GM12878 (cell line): ENCODE results near the gene ABHD14A. TPM values are rescaled to one million over a fixed set of nuclear protein-coding genes. Genes with fewer than 3 reads are reported as not detected.

Experiments used
- ATAC-seq: fragments of 200-7000 bp; cut with Tn5 transposase; 3 replicates; pipeline ENCODE4 v1.9.1; 2020; ENCODE audit warnings: mild to moderate bottlenecking, moderate library complexity
- BruUV-seq: library from RNA; stranded (reverse); fragments of 400-500 nt; replicated peaks from 2 replicates; lab custom pipeline; 2021; lab: Mats Ljungman, UMichigan
- CTCF ChIA-PET: fragments of 300-600 bp; sonication (Branson Sonifier 250); formaldehyde crosslinking; extraction: SDS; loops from one replicate; lab custom pipeline; 2021; ENCODE audit warnings: inconsistent platforms; lab: Yijun Ruan, JAX
- POLR2A ChIA-PET: fragments of 350-600 bp; formaldehyde crosslinking; extraction: SDS; loops from one replicate; lab custom pipeline; 2021; ENCODE audit warnings: inconsistent platforms; lab: Charles Lee
- RAD21 ChIA-PET: fragments of 300-600 bp; sonication (Branson Sonifier 250); formaldehyde crosslinking; loops from one replicate; lab custom pipeline; 2023; ENCODE audit warnings: antibody characterized with exemption; ENCODE audit not compliant: unreplicated experiment; lab: Charles Lee
- SMC1A ChIA-PET: fragments of 300-600 bp; sonication (Branson Sonifier 250); formaldehyde crosslinking; loops from one replicate; lab custom pipeline; 2023; ENCODE audit not compliant: unreplicated experiment, uncharacterized antibody; lab: Charles Lee
- DNase-seq: peaks from one replicate; pipeline ENCODE4 v3.0.0-alpha.2; 2011; ENCODE audit warnings: low read depth, low spot score
- FAIRE-seq: peaks from 3 replicates; lab custom pipeline; 2011; peaks lifted over from hg19 to GRCh38; lab: Jason Lieb, UNC
- H2AFZ ChIP-seq: 2 replicates; pipeline ENCODE4 v1.6.0; 2011; ENCODE audit warnings: low read depth, low read length, control low read depth; ENCODE audit not compliant: control insufficient read depth
- H3K27ac ChIP-seq: 2 replicates; pipeline ENCODE4 v1.5.1; 2011; ENCODE audit warnings: control low read depth; ENCODE audit not compliant: control insufficient read depth, insufficient read depth
- H3K27me3 ChIP-seq, 2 experiments: replicated peaks in 1 of 2; 2 replicates each; pipeline versions ENCODE4 v1.6.0 to v1.6.1; 2011; ENCODE audit warnings: low read length in 1 of 2; ENCODE audit not compliant: control insufficient read depth in 2 of 2, insufficient read depth in 2 of 2
- H3K36me3 ChIP-seq, 2 experiments: 2 replicates each; pipeline ENCODE4 v1.5.1; 2011; ENCODE audit warnings: low read length in 1 of 2; ENCODE audit not compliant: control insufficient read depth in 2 of 2, insufficient read depth in 2 of 2
- H3K4me1 ChIP-seq: 2 replicates; pipeline ENCODE4 v1.6.1; 2011; ENCODE audit warnings: mild to moderate bottlenecking, low read length, moderate library complexity, mixed read lengths; ENCODE audit not compliant: control insufficient read depth, insufficient read depth
- H3K4me2 ChIP-seq: 2 replicates; pipeline ENCODE4 v1.6.0; 2011; ENCODE audit warnings: control low read depth; ENCODE audit not compliant: control insufficient read depth, insufficient read depth
- H3K4me3 ChIP-seq: fragments of 200-600 bp; sonication (generic); 2 replicates; pipeline ENCODE4 v1.5.1; 2016
- H3K79me2 ChIP-seq: 2 replicates; pipeline ENCODE4 v1.6.0; 2011; ENCODE audit warnings: low read length; ENCODE audit not compliant: control insufficient read depth, insufficient read depth
- H3K9ac ChIP-seq: 2 replicates; pipeline ENCODE4 v1.8.0; 2011; ENCODE audit warnings: low read length, control low read depth, mixed read lengths; ENCODE audit not compliant: control insufficient read depth, insufficient read depth
- H3K9me3 ChIP-seq: replicated peaks from 3 replicates; pipeline ENCODE4 v1.5.1; 2011; ENCODE audit warnings: mild to moderate bottlenecking, low read length; ENCODE audit not compliant: control insufficient read depth, insufficient read depth
- H4K20me1 ChIP-seq: 2 replicates; pipeline ENCODE4 v1.6.0; 2011; ENCODE audit not compliant: control insufficient read depth, insufficient read depth
- JUNB ChIP-seq: IDR thresholded peaks from 2 replicates; pipeline ENCODE4 v1.6.1; 2016; ENCODE audit warnings: antibody characterized with exemption, mild to moderate bottlenecking
- NFYB ChIP-seq: IDR thresholded peaks from 2 replicates; pipeline ENCODE4 v1.6.1; 2011; ENCODE audit warnings: low read depth, mild to moderate bottlenecking, low read length, improper control_type of control experiment, moderate library complexity; ENCODE audit not compliant: insufficient read depth
- PAX8 ChIP-seq: fragments of 450-650 bp; IDR thresholded peaks from 2 replicates; pipeline ENCODE4 v1.6.1; 2017; ENCODE audit warnings: mild to moderate bottlenecking, moderate library complexity
- PML ChIP-seq: IDR thresholded peaks from 2 replicates; pipeline ENCODE4 v1.6.1; 2012; ENCODE audit warnings: low read length, inconsistent platforms
- POLR2AphosphoS2 ChIP-seq: IDR thresholded peaks from 2 replicates; pipeline ENCODE4 v1.6.1; 2011; ENCODE audit warnings: low read depth, mild to moderate bottlenecking, low read length, improper control_type of control experiment, moderate library complexity
- SREBF1 ChIP-seq: IDR thresholded peaks from 2 replicates; pipeline ENCODE4 v1.6.1; 2012; ENCODE audit warnings: mild to moderate bottlenecking, low read length
- ZNF217 ChIP-seq: fragments of 450-650 bp; IDR thresholded peaks from 2 replicates; pipeline ENCODE4 v1.6.1; 2017; ENCODE audit warnings: antibody characterized with exemption, mild to moderate bottlenecking
- WGBS: methylation state at CpG from one replicate; pipeline ENCODE4 v1.1.6; 2016; ENCODE audit warnings: low lambda C conversion rate; ENCODE audit not compliant: insufficient replicate concordance, insufficient coverage; ENCODE audit errors: missing lambda C conversion rate; 5-methylcytosine and 5-hydroxymethylcytosine counted together
- in situ Hi-C: fragments of 300-500 bp; cut with MboI; formaldehyde crosslinking; loops from 9 replicates; pipeline ENCODE4 v1.14.3; 2018; ENCODE audit warnings: mixed read lengths
- intact Hi-C: fragments of 100-400 bp; cut with micrococcal nuclease; formaldehyde crosslinking; loops from one replicate; pipeline ENCODE4 v1.14.2; 2022; ENCODE audit not compliant: unreplicated experiment
- polyA plus RNA-seq, 11 experiments: library from polyadenylated mRNA; depleted of rRNA in 4 of 11; unstranded in 6 of 11; stranded (reverse) in 5 of 11; fragments of >200 nt; fragmentation: Nextera tagmentation in 4 of 11; fragmentation: Illumina TruSeq in 1 of 11; extraction: Ambion mirVana in 4 of 11; extraction: Trizol in 1 of 11; gene quantifications; 1 replicate in 1 of 11; 2 replicates in 10 of 11; pipeline versions ENCODE4 v1.2.1 to v1.2.3, GENCODE V29; 2011 to 2016; ENCODE audit warnings: inconsistent platforms in 2 of 11, missing spikeins in 2 of 11, low read depth in 1 of 11
- total RNA-seq, 4 experiments: library from RNA; depleted of rRNA in 3 of 4; stranded (reverse); fragments of >200 nt in 3 of 4; fragmentation: Illumina TruSeq in 1 of 4; extraction: Trizol in 1 of 4; gene quantifications; 2 replicates each; pipeline versions ENCODE4 v1.2.1 to v1.2.3, GENCODE V29; 2013 to 2021
- TF ChIP-seq, protein P1 (sequence below): fragments of 450-650 bp; IDR thresholded peaks from 2 replicates; pipeline ENCODE4 v1.6.1; 2017; ENCODE audit warnings: mild to moderate bottlenecking
- TF ChIP-seq, protein P2 (sequence below): IDR thresholded peaks from 2 replicates; pipeline ENCODE4 v1.6.1; 2011; ENCODE audit warnings: borderline replicate concordance, low read depth, mild to moderate bottlenecking, moderate library complexity, low read length; ENCODE audit not compliant: insufficient read depth, poor library complexity, severe bottlenecking

Gene ABHD14A
- total and polyA plus RNA-seq, 10 of the 15 experiments (the other 5 are each of a cell fraction or from before 2014, with no cell fraction given) = 1.2 to 27.0 (median 7.9) TPM

DNA sequence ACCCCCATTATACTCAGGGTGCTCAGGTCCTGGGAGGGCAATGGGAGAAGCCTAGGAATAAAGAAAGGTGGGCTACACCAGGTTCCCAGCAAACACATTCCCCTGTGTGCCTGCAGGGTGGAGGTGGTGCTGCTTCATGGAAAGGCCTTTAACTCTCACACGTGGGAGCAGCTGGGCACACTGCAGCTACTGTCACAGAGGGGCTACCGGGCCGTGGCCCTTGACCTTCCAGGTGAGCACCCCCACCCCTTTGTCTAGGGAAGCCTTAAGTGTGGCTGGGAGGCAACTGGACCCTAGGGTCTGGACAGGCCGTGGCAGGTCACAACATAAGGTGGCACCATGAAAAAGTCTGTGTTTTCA is 3.3 kb downstream of the ABHD14A start:
- WGBS = 84% methylated on average over 4 of the region's 4 CpGs
- ChIA-PET POLR2A (no interaction called here), SMC1A (no interaction called here), CTCF (no interaction called here), RAD21 (interaction anchor here (1.4 kb wide), 1 partner anchor 36 kb away, joined by 3 read pairs; the partner anchor contains the start of genes PARP3 and RRP9)
- ATAC-seq = no peak
- BruUV-seq = no TSS peak
- Histone ChIP-seq H3K9ac (no peak overlapping the region), H3K27ac (no peak overlapping the region), H4K20me1 (no peaks in the 10 kb centered on the region), H3K4me1 (peaks cover 20% of the 10 kb centered on the region), H3K4me2 (no peak overlapping the region), H3K27me3 (no peaks in the 10 kb centered on the region), H3K79me2 (peaks cover 8% of the 10 kb centered on the region), H3K36me3 (no peaks in the 10 kb centered on the region), H3K4me3 (no peak overlapping the region), H3K9me3 (no peaks in the 10 kb centered on the region), H2AFZ (no peak overlapping the region)
- TF ChIP-seq JUNB (no peak), PML (no peak)
- in situ Hi-C loops (no loop called here), intact Hi-C loops (no loop called here)
- DNase-seq = no peak
- FAIRE-seq = no peak

DNA sequence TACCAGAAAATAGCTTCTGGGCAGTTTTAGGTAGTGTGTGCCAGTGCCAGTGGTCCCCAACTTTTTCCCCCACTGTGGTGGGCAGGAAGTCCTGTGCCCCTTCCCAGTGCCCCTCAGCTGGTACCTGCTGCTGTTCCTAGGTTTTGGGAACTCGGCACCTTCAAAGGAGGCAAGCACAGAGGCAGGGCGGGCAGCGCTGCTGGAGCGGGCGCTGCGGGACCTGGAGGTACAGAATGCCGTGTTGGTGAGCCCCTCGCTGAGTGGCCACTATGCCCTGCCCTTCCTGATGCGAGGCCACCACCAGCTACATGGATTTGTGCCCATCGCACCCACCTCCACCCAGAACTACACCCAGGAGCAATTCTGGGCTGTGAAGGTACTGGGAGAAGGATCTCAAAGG is 5.4 kb downstream of the ABHD14A start:
- no peak for DNase-seq
- no peaks in the 10 kb centered on the region for H3K9me3 ChIP-seq
- CTCF ChIA-PET = interaction anchor here (0.9 to 1.3 kb wide), 2 partner anchors 15 to 37 kb away, joined by 4 read pairs; no protein-coding TSS in a partner anchor
- TF ChIP-seq, protein P1, sequence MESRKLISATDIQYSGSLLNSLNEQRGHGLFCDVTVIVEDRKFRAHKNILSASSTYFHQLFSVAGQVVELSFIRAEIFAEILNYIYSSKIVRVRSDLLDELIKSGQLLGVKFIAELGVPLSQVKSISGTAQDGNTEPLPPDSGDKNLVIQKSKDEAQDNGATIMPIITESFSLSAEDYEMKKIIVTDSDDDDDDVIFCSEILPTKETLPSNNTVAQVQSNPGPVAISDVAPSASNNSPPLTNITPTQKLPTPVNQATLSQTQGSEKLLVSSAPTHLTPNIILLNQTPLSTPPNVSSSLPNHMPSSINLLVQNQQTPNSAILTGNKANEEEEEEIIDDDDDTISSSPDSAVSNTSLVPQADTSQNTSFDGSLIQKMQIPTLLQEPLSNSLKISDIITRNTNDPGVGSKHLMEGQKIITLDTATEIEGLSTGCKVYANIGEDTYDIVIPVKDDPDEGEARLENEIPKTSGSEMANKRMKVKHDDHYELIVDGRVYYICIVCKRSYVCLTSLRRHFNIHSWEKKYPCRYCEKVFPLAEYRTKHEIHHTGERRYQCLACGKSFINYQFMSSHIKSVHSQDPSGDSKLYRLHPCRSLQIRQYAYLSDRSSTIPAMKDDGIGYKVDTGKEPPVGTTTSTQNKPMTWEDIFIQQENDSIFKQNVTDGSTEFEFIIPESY = no peak
- TF ChIP-seq NFYB = no peak
- TF ChIP-seq, protein P2, sequence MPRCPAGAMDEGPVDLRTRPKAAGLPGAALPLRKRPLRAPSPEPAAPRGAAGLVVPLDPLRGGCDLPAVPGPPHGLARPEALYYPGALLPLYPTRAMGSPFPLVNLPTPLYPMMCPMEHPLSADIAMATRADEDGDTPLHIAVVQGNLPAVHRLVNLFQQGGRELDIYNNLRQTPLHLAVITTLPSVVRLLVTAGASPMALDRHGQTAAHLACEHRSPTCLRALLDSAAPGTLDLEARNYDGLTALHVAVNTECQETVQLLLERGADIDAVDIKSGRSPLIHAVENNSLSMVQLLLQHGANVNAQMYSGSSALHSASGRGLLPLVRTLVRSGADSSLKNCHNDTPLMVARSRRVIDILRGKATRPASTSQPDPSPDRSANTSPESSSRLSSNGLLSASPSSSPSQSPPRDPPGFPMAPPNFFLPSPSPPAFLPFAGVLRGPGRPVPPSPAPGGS = no peak
- no peak for TF ChIP-seq POLR2AphosphoS2
- no peak for TF ChIP-seq ZNF217
- no peak for TF ChIP-seq SREBF1
- TF ChIP-seq PAX8 = no peak
- TF ChIP-seq, all 136 proteins: peak for 0
- ChIA-PET SMC1A (no interaction called here), POLR2A (no interaction called here), RAD21 (no interaction called here)
- H3K9ac ChIP-seq = no peak overlapping the region
- in situ Hi-C loops = no loop called here
- intact Hi-C loops = no loop called here
- H3K27ac ChIP-seq = no peak overlapping the region
- H3K79me2 ChIP-seq = peaks cover 3% of the 10 kb centered on the region
- no peak overlapping the region for H2AFZ ChIP-seq
- H3K4me1 ChIP-seq = peaks cover 15% of the 10 kb centered on the region
- H3K36me3 ChIP-seq = no peaks in the 10 kb centered on the region
- no peaks in the 10 kb centered on the region for H4K20me1 ChIP-seq
- H3K27me3 ChIP-seq = no peaks in the 10 kb centered on the region
- FAIRE-seq = no peak
- no peak for ATAC-seq
- no peak overlapping the region for H3K4me3 ChIP-seq
- WGBS = 98% methylated on average over 10 of the region's 10 CpGs
- no peak overlapping the region for H3K4me2 ChIP-seq
- no TSS peak for BruUV-seq
